Stimulated activated CD4-positive, alpha-beta T cell treated with anti-CD3 and anti-CD28 coated beads, Interleukin-15, amount 100 ng/mL, for 48 hours (primary cell): ENCODE data around the gene TSPAN14.

Source experiments
- DNase-seq, 2 donors: peaks; one replicate each; pipeline ENCODE4 v3.0.0-alpha.2; 2020; ENCODE audit warnings: low read depth in 2 of 2

TSPAN14 gene

DNA sequence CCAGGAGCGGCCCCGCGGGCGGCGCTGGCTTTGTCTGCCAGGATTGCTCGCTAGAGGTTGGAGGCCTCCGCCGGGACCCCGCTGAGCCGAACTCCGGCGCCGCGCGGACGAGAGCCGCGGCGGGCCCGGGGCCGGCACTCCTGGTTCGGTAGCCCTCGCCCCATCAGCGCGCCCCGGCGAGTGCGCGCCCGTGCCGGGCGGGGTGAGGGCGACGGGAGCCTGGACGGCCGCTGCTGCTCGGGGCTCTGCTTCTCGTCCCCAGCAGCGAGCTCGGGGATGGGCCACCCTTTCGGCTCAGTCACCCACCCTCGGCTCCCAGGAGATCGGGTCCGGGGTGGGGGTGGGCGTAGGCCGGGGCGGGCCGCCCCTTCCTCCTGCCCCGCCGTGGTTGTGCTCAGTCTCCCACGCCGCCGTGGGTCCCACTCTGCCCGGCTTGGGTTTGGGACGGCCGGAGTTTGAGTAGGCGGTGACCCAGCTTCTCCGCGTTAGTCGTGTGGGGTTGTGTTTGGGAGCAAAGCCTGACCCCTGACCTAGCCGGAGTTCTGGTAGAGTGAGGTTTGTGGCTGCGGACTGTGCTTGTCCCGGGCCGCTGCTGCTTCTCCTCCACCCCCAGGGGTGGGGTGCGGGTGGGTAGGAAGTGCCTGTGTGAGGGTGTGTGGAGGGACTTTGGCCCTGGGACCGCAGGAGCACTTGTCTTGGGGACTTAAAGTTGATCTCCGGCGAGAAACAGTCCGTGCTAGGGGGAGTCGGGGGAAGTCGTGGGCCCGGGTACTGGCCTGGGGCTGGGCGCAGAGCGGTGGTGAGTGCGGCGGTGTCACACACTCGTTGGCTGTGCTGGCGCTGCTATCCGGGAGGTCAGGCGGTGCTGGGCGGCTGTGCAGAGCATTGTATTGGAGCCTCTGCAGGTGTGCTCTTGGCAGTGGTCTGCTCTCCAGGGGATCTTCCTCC lies 677 bp downstream of the TSPAN14 start:
- no peak for DNase-seq

- no peak for DNase-seq
Observed at GRCh38 chr10:80455461-80456349, 1.6 kb downstream of the TSPAN14 start.

DNA sequence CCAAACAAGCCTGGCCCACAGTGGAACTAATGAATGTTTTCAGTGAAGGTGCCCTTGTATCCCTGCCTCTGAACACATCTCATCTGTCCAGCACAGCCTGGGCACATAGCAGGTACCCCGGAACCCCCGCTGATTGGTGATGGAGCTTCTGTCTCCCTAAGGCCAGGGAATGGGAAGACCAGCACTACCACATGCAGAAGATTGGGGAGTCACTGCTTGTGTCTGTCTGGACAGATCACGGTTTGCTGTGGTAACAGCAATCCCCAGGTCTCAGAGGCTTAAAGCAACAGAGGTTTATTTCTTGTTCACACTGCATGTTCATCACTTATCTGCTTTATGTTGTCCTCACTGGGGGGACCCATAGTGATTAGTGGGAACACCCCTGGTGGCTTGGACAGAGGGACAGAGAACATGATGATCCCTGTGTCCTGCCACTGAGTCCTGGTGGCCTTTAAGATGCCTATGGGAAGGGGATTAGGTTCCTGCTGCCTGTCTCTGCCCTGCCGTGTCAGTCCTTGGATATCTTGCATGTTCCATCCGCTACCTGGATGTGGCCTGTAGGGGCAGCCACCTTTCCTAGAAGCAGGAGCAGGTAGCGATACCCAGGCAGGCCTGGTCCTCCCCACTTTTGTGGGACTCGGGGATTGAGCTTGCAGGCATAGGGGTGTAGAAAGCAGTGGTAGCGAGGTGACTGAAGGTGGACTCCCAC lies 3.6 kb downstream of the TSPAN14 start:
- DNase-seq = no peak

DNA sequence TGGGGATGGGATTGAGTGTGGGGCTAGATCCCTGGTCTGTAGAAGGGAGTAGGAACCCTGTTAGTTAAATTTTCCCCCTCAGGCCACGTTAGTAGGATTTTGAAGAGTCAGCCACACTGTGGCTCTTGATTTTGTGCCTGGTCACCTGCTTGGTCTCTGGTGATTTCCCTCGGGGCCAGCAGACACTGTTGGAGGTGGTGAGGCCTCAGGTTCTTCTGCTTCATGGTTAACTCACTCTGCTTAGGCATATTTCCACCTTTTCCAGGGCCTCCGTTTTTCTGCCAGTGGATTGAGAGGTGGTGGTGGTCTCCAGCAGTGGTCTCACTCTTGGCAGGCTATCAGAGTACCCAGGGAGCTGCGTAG lies 4.1 kb downstream of the TSPAN14 start:
- no peak for DNase-seq

DNA sequence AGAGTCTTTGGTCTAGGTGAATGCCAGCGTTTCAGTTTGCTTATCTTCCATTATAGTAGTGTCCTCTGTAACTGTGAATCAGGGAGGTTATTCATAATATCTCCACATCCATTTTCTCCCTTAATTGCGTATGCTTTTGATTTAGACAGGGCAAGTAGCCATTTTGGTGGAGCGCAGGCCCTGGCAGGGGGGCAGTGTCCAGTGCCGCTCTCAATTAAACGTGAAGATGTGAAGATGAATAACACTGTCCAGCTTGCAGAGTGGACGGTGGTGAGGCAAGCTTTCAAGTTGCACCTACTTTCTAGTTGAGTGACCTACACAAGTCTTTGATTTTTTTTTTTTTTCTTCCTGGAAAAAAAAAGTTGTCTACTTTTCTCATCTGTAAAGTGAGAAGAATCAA lies 4.5 kb downstream of the TSPAN14 start:
- DNase-seq = no peak

- DNase-seq = no peak
Observed at GRCh38 chr10:80459047-80459865, 5.1 kb downstream of the TSPAN14 start.

DNA sequence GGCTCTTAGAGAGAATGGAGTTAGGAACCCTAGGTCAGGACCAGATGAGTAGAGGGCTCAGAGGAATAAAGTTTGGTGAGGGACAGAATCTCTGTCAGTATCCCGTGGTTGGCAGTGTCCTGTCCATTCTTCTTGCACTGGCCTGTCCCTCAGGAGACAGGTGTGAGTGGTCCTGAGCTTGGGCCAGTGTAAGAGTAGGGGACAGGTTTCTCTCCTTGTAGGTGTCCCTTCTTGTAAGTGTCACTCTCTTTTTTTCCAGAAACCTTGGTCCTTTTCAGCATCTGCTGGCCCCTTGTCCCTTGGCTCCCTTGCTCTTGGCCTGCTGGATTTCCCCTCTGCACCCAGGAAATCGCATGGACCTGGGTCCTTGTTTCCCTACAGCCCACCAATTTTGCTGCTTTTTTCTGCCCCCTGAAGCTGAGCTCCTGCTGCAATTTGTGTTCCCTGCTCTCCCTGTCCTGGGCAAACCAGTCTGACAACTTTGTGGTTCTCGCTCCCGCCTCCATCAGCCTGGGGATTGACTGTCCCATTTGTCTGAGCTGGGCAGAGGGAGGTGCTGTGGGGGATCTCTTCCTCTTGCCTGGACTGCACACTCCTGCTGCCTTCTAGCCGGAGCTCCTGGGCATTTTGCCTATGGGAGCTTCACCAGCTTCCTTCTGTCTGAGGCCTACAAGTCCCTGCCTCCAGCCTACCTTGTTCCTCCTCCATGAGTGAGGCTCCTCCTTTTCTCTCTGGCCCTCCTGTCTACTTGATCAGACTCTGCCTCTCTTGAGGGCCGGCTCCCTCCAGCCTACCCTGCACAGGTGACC lies 6.5 kb downstream of the TSPAN14 start:
- DNase-seq = no peak

- DNase-seq = no peak
Observed at GRCh38 chr10:80461208-80462183, 7.4 kb downstream of the TSPAN14 start.

GRCh38 chr10:80462299-80462980 lies 8.3 kb downstream of the TSPAN14 start:
- DNase-seq = no peak

- no peak for DNase-seq
Observed at GRCh38 chr10:80462981-80463741, 9.1 kb downstream of the TSPAN14 start.

GRCh38 chr10:80463868-80464267 lies 9.8 kb downstream of the TSPAN14 start:
- DNase-seq = no peak

GRCh38 chr10:80464557-80465450 lies 10.7 kb downstream of the TSPAN14 start:
- DNase-seq = no peak

DNA sequence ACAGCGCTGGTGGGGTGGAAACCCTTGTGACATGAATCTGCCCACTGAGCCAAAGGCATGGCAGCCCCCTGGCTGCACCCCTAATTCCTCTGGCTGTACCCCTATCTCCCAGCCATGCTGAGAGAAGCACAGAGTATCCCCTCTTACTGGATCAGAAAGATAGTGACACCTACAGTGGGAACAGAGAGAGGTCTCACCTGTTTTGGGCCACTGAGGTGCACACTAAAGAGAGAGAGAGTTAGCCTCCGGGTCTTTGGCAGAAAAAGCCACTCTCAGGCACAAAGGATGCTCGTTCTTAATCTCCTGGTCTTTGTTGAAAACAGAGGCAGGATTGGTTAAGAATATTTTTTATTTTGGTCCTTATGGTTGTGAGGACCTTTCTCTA lies 11.3 kb downstream of the TSPAN14 start:
- DNase-seq = no peak

GRCh38 chr10:80465839-80466590 lies 11.9 kb downstream of the TSPAN14 start:
- no peak for DNase-seq

- DNase-seq = no peak
Observed at GRCh38 chr10:80466724-80467326, 12.7 kb downstream of the TSPAN14 start.

- no peak for DNase-seq
Observed at GRCh38 chr10:80468002-80468401, 13.9 kb downstream of the TSPAN14 start.
